ENCODE measurements around the gene LRMDA.

LRMDA gene

GRCh38 chr10:75505840-75506506 lies 74.5 kb downstream of the LRMDA start:
- WGBS (ENCODE audit: insufficient coverage, insufficient read length) = no CpG with 5 or more reads among the region's 3 CpGs
- DNase-seq (ENCODE audit: low read depth, low spot score) = no peak

GRCh38 chr10:75506930-75507329 lies 75.5 kb downstream of the LRMDA start:
- no peak for DNase-seq (ENCODE audit: low read depth, low spot score)
- H3K27me3 ChIP-seq (ENCODE audit: control insufficient read depth, insufficient read depth, low read length) = no peaks in the 10 kb centered on the region
- H3K27ac ChIP-seq (ENCODE audit: low read length) = no peak overlapping the region
- no peaks in the 10 kb centered on the region for H3K9me3 ChIP-seq (ENCODE audit: control insufficient read depth, insufficient read depth, low read length)
- H3K36me3 ChIP-seq (ENCODE audit: control insufficient read depth, insufficient read depth, low read length) = no peaks in the 10 kb centered on the region
- no peak overlapping the region for H3K4me3 ChIP-seq (ENCODE audit: low read length)
- H3K4me1 ChIP-seq (ENCODE audit: control insufficient read depth, insufficient read depth, low read length) = no peaks in the 10 kb centered on the region
- no CpG with 5 or more reads among the region's 4 CpGs for WGBS (ENCODE audit: insufficient coverage, insufficient read length)

More at GRCh38 chr10:75505840-75506506, 74.5 kb downstream of the LRMDA start:
- Histone ChIP-seq H3K4me3 (ENCODE audit: low read length) (no peak overlapping the region), H3K36me3 (ENCODE audit: control insufficient read depth, insufficient read depth, low read length) (no peaks in the 10 kb centered on the region), H3K27ac (ENCODE audit: low read length) (no peak overlapping the region), H3K9me3 (ENCODE audit: control insufficient read depth, insufficient read depth, low read length) (no peaks in the 10 kb centered on the region), H3K27me3 (ENCODE audit: control insufficient read depth, insufficient read depth, low read length) (no peaks in the 10 kb centered on the region), H3K4me1 (ENCODE audit: control insufficient read depth, insufficient read depth, low read length) (no peaks in the 10 kb centered on the region)

- no peaks in the 10 kb centered on the region for H3K4me1 ChIP-seq (ENCODE audit: control insufficient read depth, insufficient read depth, low read length)
- no peak for DNase-seq (ENCODE audit: low read depth, low spot score)
- no peaks in the 10 kb centered on the region for H3K9me3 ChIP-seq (ENCODE audit: control insufficient read depth, insufficient read depth, low read length)
- no CpG with 5 or more reads among the region's 3 CpGs for WGBS (ENCODE audit: insufficient coverage, insufficient read length)
- no peak overlapping the region for H3K27ac ChIP-seq (ENCODE audit: low read length)
- H3K27me3 ChIP-seq (ENCODE audit: control insufficient read depth, insufficient read depth, low read length) = no peaks in the 10 kb centered on the region
- no peaks in the 10 kb centered on the region for H3K36me3 ChIP-seq (ENCODE audit: control insufficient read depth, insufficient read depth, low read length)
- H3K4me3 ChIP-seq (ENCODE audit: low read length) = no peak overlapping the region
Measured at GRCh38 chr10:75507469-75507868, 76.0 kb downstream of the LRMDA start.

- no peaks in the 10 kb centered on the region for H3K4me1 ChIP-seq (ENCODE audit: control insufficient read depth, insufficient read depth, low read length)
- H3K9me3 ChIP-seq (ENCODE audit: control insufficient read depth, insufficient read depth, low read length) = no peaks in the 10 kb centered on the region
- H3K36me3 ChIP-seq (ENCODE audit: control insufficient read depth, insufficient read depth, low read length) = no peaks in the 10 kb centered on the region
- DNase-seq (ENCODE audit: low read depth, low spot score) = no peak
- H3K27me3 ChIP-seq (ENCODE audit: control insufficient read depth, insufficient read depth, low read length) = no peaks in the 10 kb centered on the region
- WGBS (ENCODE audit: insufficient coverage, insufficient read length) = no CpG with 5 or more reads among the region's 2 CpGs
- no peak overlapping the region for H3K4me3 ChIP-seq (ENCODE audit: low read length)
- H3K27ac ChIP-seq (ENCODE audit: low read length) = no peak overlapping the region
Measured at GRCh38 chr10:75508239-75508813, 76.9 kb downstream of the LRMDA start.

GRCh38 chr10:75508814-75509306 lies 77.4 kb downstream of the LRMDA start:
- no peak overlapping the region for H3K4me3 ChIP-seq (ENCODE audit: low read length)
- DNase-seq (ENCODE audit: low read depth, low spot score) = no peak
- H3K9me3 ChIP-seq (ENCODE audit: control insufficient read depth, insufficient read depth, low read length) = no peaks in the 10 kb centered on the region
- H3K27me3 ChIP-seq (ENCODE audit: control insufficient read depth, insufficient read depth, low read length) = no peaks in the 10 kb centered on the region
- H3K4me1 ChIP-seq (ENCODE audit: control insufficient read depth, insufficient read depth, low read length) = no peaks in the 10 kb centered on the region
- no CpG with 5 or more reads among the region's 7 CpGs for WGBS (ENCODE audit: insufficient coverage, insufficient read length)
- H3K36me3 ChIP-seq (ENCODE audit: control insufficient read depth, insufficient read depth, low read length) = no peaks in the 10 kb centered on the region
- H3K27ac ChIP-seq (ENCODE audit: low read length) = no peak overlapping the region

- Histone ChIP-seq H3K27ac (ENCODE audit: low read length) (no peak overlapping the region), H3K4me3 (ENCODE audit: low read length) (no peak overlapping the region), H3K36me3 (ENCODE audit: control insufficient read depth, insufficient read depth, low read length) (no peaks in the 10 kb centered on the region), H3K9me3 (ENCODE audit: control insufficient read depth, insufficient read depth, low read length) (no peaks in the 10 kb centered on the region), H3K4me1 (ENCODE audit: control insufficient read depth, insufficient read depth, low read length) (no peaks in the 10 kb centered on the region), H3K27me3 (ENCODE audit: control insufficient read depth, insufficient read depth, low read length) (no peaks in the 10 kb centered on the region)
- no CpG with 5 or more reads among the region's 2 CpGs for WGBS (ENCODE audit: insufficient coverage, insufficient read length)
- no peak for DNase-seq (ENCODE audit: low read depth, low spot score)
Measured at GRCh38 chr10:75509706-75510105, 78.3 kb downstream of the LRMDA start.

GRCh38 chr10:75511011-75511410 lies 79.6 kb downstream of the LRMDA start:
- Histone ChIP-seq H3K27ac (ENCODE audit: low read length) (no peak overlapping the region), H3K4me1 (ENCODE audit: control insufficient read depth, insufficient read depth, low read length) (no peaks in the 10 kb centered on the region), H3K4me3 (ENCODE audit: low read length) (no peak overlapping the region), H3K36me3 (ENCODE audit: control insufficient read depth, insufficient read depth, low read length) (no peaks in the 10 kb centered on the region), H3K27me3 (ENCODE audit: control insufficient read depth, insufficient read depth, low read length) (no peaks in the 10 kb centered on the region), H3K9me3 (ENCODE audit: control insufficient read depth, insufficient read depth, low read length) (no peaks in the 10 kb centered on the region)
- no CpG with 5 or more reads among the region's 8 CpGs for WGBS (ENCODE audit: insufficient coverage, insufficient read length)
- no peak for DNase-seq (ENCODE audit: low read depth, low spot score)

- no peak for DNase-seq (ENCODE audit: low read depth, low spot score)
- Histone ChIP-seq H3K4me3 (ENCODE audit: low read length) (no peak overlapping the region), H3K4me1 (ENCODE audit: control insufficient read depth, insufficient read depth, low read length) (no peaks in the 10 kb centered on the region), H3K36me3 (ENCODE audit: control insufficient read depth, insufficient read depth, low read length) (no peaks in the 10 kb centered on the region), H3K27me3 (ENCODE audit: control insufficient read depth, insufficient read depth, low read length) (no peaks in the 10 kb centered on the region), H3K9me3 (ENCODE audit: control insufficient read depth, insufficient read depth, low read length) (no peaks in the 10 kb centered on the region), H3K27ac (ENCODE audit: low read length) (no peak overlapping the region)
- WGBS (ENCODE audit: insufficient coverage, insufficient read length) = no CpG with 5 or more reads among the region's 8 CpGs
Measured at GRCh38 chr10:75512203-75512933, 80.9 kb downstream of the LRMDA start.

GRCh38 chr10:75513292-75513885 lies 82.0 kb downstream of the LRMDA start:
- Histone ChIP-seq H3K9me3 (ENCODE audit: control insufficient read depth, insufficient read depth, low read length) (no peaks in the 10 kb centered on the region), H3K27ac (ENCODE audit: low read length) (no peak overlapping the region), H3K4me3 (ENCODE audit: low read length) (no peak overlapping the region), H3K4me1 (ENCODE audit: control insufficient read depth, insufficient read depth, low read length) (no peaks in the 10 kb centered on the region), H3K27me3 (ENCODE audit: control insufficient read depth, insufficient read depth, low read length) (no peaks in the 10 kb centered on the region), H3K36me3 (ENCODE audit: control insufficient read depth, insufficient read depth, low read length) (no peaks in the 10 kb centered on the region)
- no CpG with 5 or more reads among the region's 8 CpGs for WGBS (ENCODE audit: insufficient coverage, insufficient read length)
- no peak for DNase-seq (ENCODE audit: low read depth, low spot score)

- Histone ChIP-seq H3K36me3 (ENCODE audit: control insufficient read depth, insufficient read depth, low read length) (no peaks in the 10 kb centered on the region), H3K27me3 (ENCODE audit: control insufficient read depth, insufficient read depth, low read length) (no peaks in the 10 kb centered on the region), H3K4me1 (ENCODE audit: control insufficient read depth, insufficient read depth, low read length) (no peaks in the 10 kb centered on the region), H3K9me3 (ENCODE audit: control insufficient read depth, insufficient read depth, low read length) (no peaks in the 10 kb centered on the region), H3K4me3 (ENCODE audit: low read length) (no peak overlapping the region), H3K27ac (ENCODE audit: low read length) (no peak overlapping the region)
- DNase-seq (ENCODE audit: low read depth, low spot score) = no peak
- WGBS (ENCODE audit: insufficient coverage, insufficient read length) = no CpG with 5 or more reads among the region's 3 CpGs
Measured at GRCh38 chr10:75514830-75515229, 83.4 kb downstream of the LRMDA start.

All from iPS DF 6.9 (cell line).